GM20000 (cell line): ENCODE data around the gene SSU72.
"Not testable (repeated sequence)": the region's sequence is repeated elsewhere in the genome, so short reads cannot be mapped to it uniquely, and the experiment has no call there.

Experiments used
- DNase-seq: peaks from one replicate; pipeline ENCODE4 v3.0.0; 2012; ENCODE audit warnings: low spot score
- CTCF ChIP-seq: IDR thresholded peaks from 2 replicates; pipeline ENCODE4 v1.5.1; 2012; ENCODE audit warnings: mild to moderate bottlenecking, control low read depth; ENCODE audit errors: extremely low read depth, missing control alignments

The SSU72 gene

GRCh38 chr1:1504777-1505365, 69.8 kb downstream of the SSU72 start:
- DNase-seq, result peak; percentile 60

DNA sequence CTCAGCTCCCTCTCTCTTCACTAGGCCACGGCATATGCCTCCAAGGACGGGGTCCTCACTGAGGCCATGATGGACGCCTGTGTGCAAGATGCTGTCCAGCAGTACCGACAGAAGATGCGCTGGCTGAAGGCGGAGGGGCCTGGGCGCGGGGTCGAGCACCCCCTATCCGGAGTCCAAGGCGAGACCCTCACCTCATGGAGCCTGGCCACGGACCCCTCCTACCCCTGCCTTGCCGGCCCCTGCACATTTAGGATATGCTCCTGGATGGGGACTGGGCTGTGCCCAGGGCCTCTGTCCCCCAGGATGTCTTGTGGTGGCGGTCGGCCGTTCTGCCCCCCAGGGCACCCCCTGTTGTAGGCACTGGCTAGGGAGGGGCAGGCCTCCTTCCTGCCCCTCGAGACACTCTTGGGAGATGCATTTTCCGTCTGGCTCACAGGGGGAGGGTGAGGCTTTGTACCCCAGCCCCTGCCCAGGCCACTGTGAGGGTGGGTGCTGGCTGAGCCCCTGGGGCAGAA, 79.1 kb downstream of the SSU72 start:
- peak; percentile 5 for DNase-seq

More at GRCh38 chr1:1504777-1505365, 69.8 kb downstream of the SSU72 start:
- peak; percentile 53 for TF ChIP-seq CTCF

DNA sequence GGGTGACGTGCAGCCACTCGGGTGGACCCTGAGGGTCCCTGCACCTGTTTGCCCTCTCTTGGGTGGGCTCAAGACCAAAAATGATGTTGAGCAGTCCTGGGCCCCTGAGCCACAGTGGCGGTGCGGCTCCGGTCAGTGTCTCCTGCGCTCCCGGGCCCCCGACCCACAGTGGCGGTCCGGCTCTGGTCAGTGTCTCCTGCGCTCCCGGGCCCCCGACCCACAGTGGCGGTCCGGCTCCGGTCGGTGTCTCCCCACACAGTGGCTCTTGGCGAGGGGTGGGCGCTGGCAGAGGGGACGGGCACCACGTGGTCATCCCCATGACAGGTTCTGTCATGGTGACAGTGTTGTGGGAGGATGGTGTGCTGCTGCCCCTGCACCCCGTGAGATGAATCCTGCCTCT, 80.4 kb downstream of the SSU72 start:
- not testable (repeated sequence) for DNase-seq
